ENCODE data around the gene ANXA3.

ANXA3 gene

GRCh38 chr4:78654807-78655206, 103.2 kb downstream of the ANXA3 start:
- in situ Hi-C loops (cut with MboI; ENCODE audit: low sequenced_read_pairs, unreplicated experiment), result no loop called here
- no peak for DNase-seq (ENCODE audit: low spot score)
- TF ChIP-seq, protein P1, sequence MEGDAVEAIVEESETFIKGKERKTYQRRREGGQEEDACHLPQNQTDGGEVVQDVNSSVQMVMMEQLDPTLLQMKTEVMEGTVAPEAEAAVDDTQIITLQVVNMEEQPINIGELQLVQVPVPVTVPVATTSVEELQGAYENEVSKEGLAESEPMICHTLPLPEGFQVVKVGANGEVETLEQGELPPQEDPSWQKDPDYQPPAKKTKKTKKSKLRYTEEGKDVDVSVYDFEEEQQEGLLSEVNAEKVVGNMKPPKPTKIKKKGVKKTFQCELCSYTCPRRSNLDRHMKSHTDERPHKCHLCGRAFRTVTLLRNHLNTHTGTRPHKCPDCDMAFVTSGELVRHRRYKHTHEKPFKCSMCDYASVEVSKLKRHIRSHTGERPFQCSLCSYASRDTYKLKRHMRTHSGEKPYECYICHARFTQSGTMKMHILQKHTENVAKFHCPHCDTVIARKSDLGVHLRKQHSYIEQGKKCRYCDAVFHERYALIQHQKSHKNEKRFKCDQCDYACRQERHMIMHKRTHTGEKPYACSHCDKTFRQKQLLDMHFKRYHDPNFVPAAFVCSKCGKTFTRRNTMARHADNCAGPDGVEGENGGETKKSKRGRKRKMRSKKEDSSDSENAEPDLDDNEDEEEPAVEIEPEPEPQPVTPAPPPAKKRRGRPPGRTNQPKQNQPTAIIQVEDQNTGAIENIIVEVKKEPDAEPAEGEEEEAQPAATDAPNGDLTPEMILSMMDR (IDR thresholded peaks at IDR 0.05; ENCODE audit: borderline replicate concordance, control extremely low read depth, extremely low read depth, insufficient read depth, missing control alignments), result no peak

GRCh38 chr4:78656968-78657445, 105.4 kb downstream of the ANXA3 start:
- DNase-seq (ENCODE audit: low spot score), result no peak
- TF ChIP-seq, protein P1 (IDR thresholded peaks at IDR 0.05; ENCODE audit: borderline replicate concordance, control extremely low read depth, extremely low read depth, insufficient read depth, missing control alignments), result no peak
- in situ Hi-C loops (cut with MboI; ENCODE audit: low sequenced_read_pairs, unreplicated experiment), result no loop called here

DNA sequence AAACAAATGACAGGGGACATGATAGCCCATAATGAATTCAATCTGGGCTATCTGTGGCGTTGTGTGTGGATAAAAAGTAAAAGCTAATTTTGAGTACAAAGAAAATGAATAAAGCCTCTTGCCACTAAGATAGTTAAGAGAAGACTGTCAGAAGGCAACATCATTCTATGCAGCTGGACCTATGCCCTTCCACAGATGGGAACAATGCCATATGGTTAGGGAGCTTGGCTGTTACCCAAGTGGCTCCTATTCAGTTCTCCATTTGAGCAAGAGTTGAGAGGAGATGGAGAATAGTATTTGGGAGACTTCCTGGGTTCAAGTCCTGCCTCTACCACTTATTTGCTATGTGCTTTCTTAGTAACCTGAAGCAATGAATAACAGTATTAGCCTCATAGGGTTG, 107.7 kb downstream of the ANXA3 start:
- no peak for DNase-seq (ENCODE audit: low spot score)
- TF ChIP-seq, protein P1 (IDR thresholded peaks at IDR 0.05; ENCODE audit: borderline replicate concordance, control extremely low read depth, extremely low read depth, insufficient read depth, missing control alignments), result no peak
- in situ Hi-C loops (cut with MboI; ENCODE audit: low sequenced_read_pairs, unreplicated experiment), result no loop called here

- DNase-seq (ENCODE audit: low spot score), result no peak
- TF ChIP-seq, protein P1 (IDR thresholded peaks at IDR 0.05; ENCODE audit: borderline replicate concordance, control extremely low read depth, extremely low read depth, insufficient read depth, missing control alignments), result no peak
- in situ Hi-C loops (cut with MboI; ENCODE audit: low sequenced_read_pairs, unreplicated experiment), result no loop called here
These were observed 108.1 kb downstream of the ANXA3 start for GRCh38 chr4:78659665-78660064.
